Fibroblast of upper back skin (primary cell): ENCODE measurements around the gene HOMER3.
"Not testable (repeated sequence)": the region's sequence is repeated elsewhere in the genome, so short reads cannot be mapped to it uniquely, and the experiment has no call there.

Experiments used
- DNase-seq: peaks from one replicate; pipeline ENCODE4 v3.0.0-alpha.2; 2013

HOMER3 gene

DNA sequence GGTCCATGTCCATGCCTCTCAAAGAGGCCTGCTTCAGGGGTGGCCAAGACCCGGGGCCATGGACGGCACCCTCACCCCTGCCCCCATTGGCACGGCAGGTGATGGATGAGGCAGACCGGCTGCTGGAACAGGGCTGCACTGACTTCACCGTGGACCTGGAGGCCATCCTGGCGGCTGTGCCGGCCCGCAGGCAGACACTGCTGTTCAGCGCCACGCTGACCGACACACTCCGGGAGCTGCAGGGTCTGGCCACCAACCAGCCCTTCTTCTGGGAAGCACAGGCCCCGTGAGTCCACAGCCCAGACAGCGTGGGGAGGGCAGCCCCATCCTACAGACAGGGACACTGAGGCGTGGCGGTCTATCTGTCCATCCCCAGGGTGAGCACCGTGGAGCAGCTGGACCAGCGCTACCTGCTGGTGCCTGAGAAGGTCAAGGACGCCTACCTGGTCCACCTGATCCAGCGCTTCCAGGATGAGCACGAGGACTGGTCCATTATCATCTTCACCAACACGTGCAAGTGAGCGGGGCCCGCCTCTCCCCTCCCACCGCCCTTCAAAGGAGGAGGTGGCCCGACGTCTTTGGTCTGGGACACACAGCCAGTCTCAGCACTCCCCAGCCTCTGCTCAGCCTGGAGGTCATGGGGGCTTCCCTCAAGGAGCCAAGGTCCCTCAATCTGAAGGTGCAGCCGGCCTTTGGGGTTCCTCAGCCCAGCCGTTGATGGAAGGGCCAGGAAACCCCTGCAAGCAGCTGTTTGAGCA, 18.6 kb downstream of the HOMER3 start:
- DNase-seq, result no peak

DNA sequence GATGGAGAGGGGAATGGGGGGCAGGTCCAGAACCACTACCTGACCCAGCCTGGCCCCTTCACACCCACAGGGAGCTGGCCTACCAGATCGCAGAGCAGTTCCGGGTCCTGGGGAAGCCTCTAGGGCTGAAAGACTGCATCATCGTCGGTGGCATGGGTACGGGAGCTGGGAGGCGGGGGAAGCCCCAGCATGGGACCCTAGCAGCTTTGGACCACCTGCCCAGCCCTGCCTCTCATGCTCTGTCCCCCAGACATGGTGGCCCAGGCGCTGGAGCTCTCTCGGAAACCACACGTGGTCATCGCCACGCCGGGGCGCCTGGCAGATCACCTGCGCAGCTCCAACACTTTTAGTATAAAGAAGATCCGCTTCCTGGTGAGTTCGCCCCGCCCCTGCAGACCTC, 19.4 kb downstream of the HOMER3 start:
- DNase-seq, result no peak

DNA sequence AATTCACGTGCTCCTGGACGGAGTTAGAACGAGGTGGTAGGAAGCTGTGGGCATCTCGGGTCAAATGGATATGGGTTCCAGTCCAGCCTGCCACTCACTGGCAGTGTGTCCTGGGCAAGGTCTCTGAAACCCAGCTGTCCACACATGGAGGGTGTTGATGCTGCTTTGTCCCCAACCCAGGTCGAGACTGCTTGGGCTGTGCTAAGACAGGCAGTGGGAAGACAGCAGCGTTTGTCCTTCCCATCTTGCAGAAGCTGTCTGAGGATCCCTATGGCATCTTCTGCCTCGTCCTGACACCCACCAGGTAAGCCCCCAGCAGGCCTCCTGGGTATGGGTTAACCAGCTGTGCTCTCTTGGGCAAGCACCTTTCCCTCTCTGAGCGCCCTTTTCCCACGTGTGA, 20.6 kb downstream of the HOMER3 start:
- no peak for DNase-seq

DNA sequence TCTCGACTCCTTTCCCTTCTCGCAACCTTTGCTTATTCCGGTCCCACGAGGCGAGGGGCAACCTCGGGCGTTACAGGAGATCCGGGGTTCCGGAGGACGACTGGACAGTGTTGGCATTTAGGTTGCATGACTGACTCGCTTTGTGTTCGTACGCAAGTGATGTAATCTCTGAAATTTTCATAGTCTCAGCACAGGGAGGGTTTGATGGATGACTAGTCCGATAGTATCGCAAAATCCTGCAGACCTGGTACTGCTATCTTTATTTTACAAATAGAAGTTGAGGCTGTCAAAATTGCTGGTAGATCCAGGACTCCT, 21.2 kb downstream of the HOMER3 start:
- no peak for DNase-seq

DNA sequence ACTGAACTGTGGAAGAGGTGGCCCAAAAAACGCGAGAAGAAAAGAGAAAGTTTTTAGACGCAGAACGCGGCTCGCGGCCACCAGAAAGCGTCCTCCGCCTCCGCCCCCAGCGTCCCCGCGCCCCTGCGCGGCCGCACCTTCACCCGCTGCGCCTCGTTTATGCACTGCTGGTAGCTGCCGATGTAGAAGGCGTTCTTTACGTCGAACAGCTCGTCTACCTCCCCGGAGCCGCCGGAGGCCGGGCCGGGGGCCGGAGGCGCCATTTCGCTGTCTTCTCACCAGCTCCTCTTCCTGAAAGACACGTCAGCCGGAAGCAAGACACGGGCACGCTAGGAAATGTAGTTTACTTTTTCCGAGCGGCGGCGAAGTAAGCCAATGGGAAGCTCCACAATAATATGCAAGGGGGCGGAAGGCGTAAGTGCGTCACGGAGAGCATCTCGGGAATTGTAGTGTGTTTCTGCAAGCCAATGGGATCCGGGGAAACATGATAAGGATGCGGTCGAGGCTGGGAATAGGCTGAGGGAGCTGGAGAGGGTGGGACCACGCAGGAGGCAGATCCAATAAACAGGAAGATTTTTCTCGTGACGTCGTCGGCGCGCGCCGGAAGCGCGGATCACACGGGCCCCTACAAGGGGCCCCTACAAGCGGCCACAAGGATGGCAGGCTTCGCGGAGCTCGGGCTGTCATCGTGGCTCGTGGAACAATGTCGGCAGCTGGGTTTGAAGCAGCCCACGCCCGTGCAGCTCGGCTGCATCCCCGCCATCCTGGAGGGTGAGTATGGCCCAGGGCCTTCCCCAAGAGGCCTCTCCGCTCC, 21.7 kb downstream of the HOMER3 start, which contains the start of the genes COPE and DDX49:
TSS of gene COPE (minus strand) at position 302 of the 814 bp plus-strand sequence. CDS start at position 263, 39 bp downstream.
TSS of gene DDX49 (plus strand) at position 630 of the 814 bp plus-strand sequence. CDS start at position 657, 27 bp downstream.
- DNase-seq, result peak; percentile 100

DNA sequence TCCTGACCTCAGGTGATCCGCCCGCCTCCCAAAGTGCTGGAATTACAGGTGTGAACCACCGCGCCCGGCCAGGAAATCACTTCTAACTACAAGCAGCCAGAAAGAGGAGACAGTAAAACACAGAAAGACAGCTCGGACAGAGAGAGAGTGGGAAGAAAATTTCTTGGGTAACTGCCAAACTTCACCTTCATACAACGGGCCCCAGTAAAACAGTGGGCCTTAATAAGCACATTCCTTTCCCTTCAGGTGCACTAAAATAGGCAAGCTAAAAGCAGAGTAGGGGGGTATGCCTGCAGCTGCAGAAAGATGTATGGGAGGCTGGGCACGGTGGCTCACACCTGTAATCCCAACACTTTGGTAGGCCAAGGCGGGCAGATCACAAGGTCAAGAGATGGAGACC, 23.4 kb downstream of the HOMER3 start:
- DNase-seq, result not testable (repeated sequence)

DNA sequence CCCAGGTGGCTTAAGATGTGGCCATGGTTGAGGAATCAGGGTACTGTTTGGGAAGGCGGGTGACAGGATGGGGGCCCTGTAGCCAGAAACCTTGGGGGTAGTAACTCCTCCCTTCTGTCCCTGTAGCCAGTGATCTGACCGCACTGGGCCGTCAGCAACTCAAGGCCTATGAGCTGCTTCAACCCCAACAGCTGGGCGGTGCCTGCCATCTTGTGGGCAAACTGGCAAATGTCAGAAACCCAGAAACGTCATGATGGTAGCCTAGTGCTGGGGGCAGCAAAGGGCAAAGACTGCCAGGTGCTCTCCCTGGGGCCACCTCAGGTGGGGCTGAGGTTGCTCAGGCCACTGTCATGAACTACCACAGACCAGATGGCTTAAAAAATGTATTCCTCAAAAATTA, 25.4 kb downstream of the HOMER3 start:
- peak; percentile 19 for DNase-seq

DNA sequence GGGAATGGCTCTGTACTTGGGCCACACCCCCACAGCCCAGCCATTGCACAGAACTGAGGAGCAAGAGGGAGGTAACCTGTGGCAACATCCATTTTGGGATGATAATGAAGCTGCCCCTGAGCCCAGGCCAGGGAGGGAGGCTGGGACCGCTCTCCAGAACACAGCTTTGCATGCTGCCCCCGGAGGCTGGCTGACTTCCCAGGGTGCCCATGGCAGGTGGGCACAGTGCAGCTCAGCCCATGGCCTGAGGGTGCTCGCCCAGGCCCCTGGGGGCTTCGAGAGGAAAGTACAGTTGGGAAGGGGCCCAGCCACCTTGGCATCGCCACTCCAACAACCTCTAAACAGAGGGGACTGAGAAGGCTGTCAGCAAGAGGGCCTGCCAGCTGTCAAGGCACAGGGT, 27.6 kb downstream of the HOMER3 start:
- DNase-seq, result no peak

DNA sequence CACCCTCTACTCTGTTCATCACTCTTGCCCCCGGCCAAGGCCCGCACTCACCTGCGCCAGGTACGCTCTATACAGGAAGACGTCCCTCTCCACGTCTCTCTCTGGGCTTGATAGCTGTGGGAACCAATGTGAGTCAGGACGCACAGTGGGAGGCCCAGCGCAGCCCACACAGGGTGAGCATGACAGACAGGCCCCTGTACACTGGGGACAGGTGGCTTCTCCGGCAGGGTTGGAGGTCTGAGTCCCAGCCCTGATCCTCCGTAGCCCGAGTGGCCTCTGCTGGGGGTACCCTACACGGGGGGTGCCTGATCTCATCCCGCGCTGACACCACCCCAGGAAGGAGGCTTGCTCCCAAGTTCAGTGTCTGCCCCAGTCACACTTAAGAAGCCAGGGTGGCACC, 28.1 kb downstream of the HOMER3 start:
- DNase-seq, result no peak

DNA sequence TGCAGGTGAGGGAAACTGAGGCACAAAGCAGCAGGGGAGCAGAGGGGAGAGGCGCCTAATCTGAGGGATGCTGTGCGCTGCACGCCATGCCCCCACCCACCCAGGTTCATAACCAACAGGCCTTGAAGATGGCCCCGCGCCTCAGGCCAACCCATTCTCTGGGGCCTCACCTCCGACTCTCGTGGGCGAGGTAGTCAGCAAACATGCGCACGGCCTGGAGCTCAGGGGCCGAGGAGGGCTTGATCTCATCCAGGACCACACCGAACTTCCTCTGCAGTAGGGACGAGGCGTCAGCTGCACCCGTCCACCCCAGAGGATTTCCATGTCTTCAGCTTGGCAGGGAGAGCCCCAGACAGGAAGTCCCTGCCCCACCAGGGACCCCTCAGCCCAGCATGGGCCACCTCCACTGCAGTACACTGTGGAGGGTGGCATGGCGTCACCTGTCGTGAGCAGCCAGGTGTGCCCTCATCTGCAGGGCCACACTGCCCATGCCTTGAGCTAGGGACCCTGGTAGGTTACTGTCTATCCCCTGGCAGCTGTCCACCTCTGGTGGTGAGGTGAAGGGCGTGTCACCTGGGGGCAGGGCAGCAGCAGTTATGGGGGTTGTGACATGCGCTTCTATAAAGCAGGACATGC, 30.1 kb downstream of the HOMER3 start:
- no peak for DNase-seq

DNA sequence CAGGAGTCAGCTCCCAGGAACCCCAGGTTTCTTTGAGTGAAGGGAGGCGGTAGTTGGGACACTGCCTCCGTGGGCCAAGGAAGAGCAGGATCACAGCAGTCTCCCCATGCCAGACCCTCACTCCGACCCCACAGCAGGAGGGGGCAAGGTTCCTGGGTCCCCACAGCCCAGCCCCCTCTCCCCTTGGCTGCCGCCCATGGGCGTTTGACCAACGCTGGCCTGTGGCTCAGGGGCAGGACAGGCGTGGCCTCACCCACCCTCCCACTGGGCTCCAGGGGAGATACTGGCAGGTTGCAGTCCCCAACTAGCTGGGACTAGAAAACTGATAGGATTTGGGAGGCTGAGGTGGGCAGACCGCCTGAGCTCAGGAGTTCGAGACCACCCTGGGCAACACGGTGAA, 31.0 kb downstream of the HOMER3 start:
- DNase-seq, result no peak

DNA sequence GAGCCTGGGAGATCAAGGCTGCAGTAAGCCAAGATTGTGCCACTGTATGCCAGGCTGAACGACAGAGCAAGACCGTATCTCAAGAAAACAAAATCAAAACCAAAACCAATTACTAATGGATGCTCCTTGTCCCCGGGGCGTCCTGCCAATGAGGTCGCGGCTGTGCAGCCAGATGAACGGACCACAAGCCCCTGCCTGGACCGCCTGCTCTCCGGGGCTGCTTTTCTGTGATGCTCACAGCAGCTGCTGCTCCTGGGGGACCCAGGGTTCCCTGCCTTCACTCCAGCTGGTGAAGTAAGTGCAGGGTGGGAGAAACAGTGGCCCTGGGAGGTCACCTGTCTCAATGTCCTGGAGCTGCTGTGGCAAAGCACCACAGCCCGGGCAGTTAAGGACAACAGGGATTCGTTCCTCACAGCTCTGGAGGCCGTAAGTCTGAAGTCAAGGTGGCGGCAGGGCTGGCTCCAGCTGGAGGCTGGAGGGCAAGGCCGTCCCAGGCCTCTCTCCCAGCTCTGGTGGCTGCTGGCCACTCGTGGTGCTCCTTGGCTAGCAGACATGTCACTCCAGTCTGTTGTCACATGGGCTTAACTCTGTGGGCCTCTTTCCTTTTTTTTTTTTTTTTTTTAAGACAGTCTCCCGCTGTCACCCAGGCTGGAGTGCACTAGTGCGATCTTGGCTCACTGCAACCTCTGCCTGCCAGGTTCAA, 31.9 kb downstream of the HOMER3 start:
- DNase-seq, result no peak

DNA sequence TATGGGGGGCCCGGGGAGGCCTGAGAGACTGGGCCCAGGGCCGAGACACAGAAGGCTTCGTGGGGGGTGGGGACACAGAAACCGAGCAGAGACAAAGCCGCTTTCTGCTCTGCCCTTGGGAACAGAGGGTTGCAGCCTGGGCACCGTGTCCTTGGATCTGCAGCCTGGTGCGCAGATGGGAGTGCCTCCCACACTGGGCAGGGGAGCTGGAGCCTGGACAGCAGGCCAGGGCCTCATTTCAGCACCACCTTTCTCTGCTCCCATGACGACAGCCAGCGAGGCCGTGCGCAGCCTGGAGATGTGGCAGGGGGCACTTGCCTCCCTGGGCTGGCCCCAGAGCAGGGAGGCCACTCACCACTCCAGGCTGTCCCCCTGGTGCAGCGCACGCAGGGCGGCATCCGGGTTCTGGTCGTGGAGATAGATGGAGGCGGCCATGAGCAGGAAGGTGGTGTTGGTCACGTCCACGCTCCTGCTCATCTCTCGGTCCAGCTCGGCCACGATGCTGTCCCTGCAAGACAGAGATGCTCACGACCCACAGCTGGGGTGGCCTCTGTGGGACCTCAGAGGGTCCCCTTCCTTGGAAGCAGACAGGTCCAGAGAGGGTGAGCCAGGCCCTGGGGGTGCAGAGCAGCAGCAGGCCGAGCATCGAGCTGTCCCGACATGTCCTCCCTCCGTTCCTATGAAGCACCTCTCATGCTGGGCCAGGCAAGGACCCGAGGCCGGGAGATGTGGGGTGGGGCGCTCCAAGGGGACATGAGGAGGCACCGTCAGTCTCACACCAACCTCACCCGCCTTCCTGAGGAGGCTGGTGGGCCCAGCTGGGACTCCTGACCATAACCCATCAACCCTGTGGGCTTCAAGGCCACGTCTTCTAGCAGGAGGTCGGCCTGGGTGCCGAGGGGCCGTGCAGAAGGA, 34.2 kb downstream of the HOMER3 start:
- no peak for DNase-seq

DNA sequence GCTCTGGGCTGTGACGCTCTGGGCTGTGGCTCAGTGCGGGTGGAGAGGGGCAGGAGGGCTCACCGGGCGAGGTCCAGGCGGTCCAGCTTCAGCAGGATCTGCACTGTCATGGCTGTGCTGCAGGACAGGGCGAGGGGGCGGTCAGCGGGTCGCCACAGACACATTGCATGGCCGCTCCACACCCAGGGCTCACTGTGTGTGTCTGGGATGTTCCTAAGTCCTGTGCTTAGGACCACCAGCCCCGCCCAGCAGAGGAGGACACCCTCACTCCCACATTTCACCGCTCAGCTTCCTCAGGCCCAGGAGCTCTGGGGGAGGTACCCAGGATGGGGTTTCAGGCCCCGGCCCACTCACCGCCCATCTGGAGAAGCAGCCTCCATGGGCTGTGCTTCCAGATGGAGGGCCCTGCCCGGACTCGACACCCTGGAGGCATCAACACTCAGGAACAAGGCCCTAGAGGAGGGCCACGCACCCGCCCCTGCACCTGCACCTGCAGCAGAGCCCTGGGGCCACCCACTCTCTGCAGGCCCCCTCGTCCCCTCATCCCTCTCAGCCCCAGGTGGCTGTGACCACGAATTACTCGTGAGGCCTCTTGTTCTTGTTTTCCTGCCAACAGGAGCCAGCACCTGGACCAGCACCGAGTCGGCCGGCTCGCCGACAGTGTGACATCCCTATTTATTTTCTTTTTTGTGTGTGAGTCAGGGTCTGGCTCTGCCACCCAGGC, 35.3 kb downstream of the HOMER3 start:
- DNase-seq, result no peak

DNA sequence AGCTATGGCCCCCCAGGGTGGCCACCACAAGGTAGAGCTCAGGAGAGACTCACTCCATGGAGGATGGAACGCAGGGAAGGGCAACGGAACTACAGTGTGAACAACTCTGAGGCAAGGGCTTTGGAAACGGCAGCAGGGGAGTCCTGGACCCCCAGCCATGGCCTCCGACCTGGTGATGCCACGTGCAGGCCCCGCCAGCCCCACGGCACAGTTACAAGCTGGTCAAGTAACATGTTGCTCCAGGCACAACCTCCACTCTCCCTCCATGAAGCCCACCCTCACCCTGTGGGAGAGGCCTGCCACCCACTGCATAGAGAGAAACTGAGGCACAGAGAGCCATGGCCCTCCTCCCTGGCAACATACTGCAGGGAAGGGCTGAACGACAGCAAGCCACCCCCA, 36.0 kb downstream of the HOMER3 start:
- DNase-seq, result no peak

DNA sequence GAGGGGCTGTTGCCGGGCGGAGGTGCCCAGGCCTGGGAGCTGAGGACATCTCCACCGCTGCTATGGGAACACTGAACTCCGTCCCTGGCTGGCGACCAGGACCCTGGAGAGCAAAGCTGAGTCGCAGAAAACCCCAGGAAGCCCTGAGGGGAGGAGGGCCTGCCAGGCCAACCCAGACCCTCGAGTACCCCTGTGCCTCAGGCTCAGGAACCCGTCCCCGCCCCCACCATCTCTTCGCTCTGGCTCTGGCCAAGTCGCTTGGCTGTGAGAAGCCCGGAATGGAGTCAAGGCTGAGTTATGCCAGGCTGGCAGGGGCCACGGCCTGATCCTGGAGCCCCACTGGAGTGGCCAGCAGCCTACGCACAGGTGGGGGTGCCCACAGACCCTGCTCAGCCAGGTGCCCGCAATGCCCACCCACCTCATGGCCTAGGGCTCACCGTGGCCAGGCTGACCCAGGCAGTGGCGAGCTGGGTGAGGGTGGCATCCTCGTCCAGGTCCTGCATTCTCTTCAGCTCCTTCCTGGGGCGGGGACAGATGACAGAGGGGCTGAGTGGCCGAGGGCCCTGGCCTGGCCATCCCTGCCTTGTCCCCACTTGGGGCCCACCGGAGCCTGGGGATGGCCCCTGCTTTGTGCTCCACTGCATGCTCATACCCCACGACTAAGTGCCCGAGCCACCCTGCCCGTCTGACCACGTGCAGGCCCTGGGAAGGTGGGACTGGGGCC, 36.5 kb downstream of the HOMER3 start:
- no peak for DNase-seq

DNA sequence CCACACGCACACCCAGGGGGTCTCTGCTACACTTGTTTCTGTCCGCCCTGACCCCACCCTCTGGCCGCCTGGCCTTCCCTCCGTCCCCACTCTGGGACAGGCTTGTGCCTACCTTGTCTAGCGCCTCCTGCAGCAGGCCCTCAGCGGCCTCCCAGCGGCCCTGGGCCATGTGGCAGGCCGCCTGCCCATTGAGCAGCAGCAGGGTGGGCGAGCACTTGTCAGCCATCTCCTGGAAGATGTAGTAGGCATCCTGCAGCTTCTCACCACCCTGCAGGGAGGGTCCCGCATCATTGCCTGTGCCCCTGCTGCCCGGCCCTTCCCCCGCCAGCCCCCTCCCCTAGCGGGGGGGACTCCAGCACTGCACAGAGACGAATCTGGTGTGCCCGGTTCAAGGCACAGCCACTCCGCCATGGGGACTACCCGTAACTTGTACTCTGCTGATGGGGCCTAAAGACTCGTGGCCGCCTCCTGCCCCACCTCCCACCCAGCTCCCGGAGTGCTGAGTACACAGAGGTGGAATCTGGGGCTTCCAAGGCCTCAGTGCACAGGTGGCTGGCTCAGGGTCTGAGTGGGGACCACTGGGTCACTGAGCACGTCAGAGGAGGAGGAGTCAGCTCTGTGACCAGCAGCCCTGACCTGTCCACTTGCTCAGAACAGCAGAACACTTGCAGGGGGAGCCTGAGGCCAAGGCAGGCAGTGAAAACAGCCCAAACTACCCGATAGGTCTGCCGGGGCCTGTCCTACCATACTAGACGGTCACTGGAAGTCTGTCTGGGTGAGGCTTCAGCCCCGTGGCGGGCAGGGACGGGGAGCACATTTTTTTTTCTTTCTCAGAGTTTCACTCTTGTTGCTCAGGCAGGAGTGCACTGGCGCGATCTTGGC, 37.6 kb downstream of the HOMER3 start:
- DNase-seq, result no peak

DNA sequence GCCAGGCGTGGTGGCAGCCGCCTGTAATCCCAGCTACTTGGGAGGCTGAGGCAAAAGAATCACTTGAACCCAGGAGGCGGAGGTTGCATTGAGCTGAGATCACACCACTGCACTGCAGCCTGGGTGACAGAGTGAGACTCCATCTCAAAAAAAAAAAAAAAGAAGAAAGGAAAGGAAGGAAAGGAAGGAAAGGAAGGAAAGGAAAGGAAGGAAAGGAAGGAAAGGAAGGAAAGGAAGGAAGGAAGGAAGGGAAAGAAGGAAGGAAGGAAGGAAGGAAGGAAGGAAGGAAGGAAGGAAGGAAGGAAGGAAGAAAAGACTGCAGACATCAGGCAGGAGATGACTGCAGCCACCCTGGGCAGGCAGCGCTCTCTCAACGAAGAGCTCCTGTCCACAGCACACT, 38.5 kb downstream of the HOMER3 start:
- DNase-seq, result not testable (repeated sequence)

DNA sequence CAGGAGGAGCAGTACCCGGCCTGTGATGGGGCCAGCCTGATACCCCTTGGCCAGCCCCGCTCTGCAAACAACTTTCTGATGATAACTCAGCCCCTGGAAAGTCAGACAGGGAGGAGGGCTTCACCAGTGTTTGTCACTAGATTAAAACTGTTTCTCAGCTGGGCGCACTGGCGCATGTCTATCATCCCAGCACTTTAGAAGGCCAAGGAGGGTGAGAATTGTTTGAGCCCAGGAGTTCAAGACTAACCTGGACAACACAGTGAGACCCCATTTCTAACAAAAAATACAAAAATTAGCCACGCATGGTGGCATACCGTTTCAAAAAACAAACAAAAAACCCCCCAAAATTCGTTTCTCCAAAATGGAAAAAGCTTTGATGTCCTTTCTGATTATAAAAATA, 39.5 kb downstream of the HOMER3 start:
- no peak for DNase-seq
